OCI-LY1 (cell line): ENCODE results near the gene CALCOCO1.

Experiments used
- H2AFZ ChIP-seq: fragments of 200-600 bp; sonication (generic), shearing (Covaris generic); 2 replicates; pipeline ENCODE4 v1.6.0; 2014; ENCODE audit warnings: antibody characterized with exemption, mild to moderate bottlenecking, low read length
- H3F3A ChIP-seq: fragments of 200-600 bp; sonication (generic), shearing (Covaris generic); 2 replicates; pipeline ENCODE4 v1.6.0; 2014; ENCODE audit warnings: mild to moderate bottlenecking, antibody characterized with exemption, low read length, moderate library complexity; ENCODE audit not compliant: insufficient read depth
- H3K27ac ChIP-seq: fragments of 200-600 bp; sonication (generic); 2 replicates; pipeline ENCODE4 v1.5.1; 2014; ENCODE audit warnings: low read length, mixed run types, mild to moderate bottlenecking, low read depth; ENCODE audit not compliant: poor library complexity, severe bottlenecking
- H3K27me3 ChIP-seq: fragments of 200-600 bp; sonication (generic); 2 replicates; pipeline ENCODE4 v1.6.0; 2014; ENCODE audit warnings: antibody characterized with exemption, mild to moderate bottlenecking, low read length, moderate library complexity; ENCODE audit not compliant: insufficient read depth
- H3K36me3 ChIP-seq: fragments of 200-600 bp; sonication (generic); 2 replicates; pipeline ENCODE4 v1.6.1; 2014; ENCODE audit warnings: mild to moderate bottlenecking, antibody characterized with exemption, low read length, moderate library complexity, mixed read lengths; ENCODE audit not compliant: insufficient read depth
- H3K4me1 ChIP-seq: fragments of 200-600 bp; sonication (generic); 2 replicates; pipeline ENCODE4 v1.5.1; 2014; ENCODE audit warnings: mild to moderate bottlenecking, low read length, moderate library complexity; ENCODE audit not compliant: insufficient read depth, severe bottlenecking
- H3K4me2 ChIP-seq: fragments of 200-600 bp; sonication (generic), shearing (Covaris generic); 2 replicates; pipeline ENCODE4 v1.6.1; 2014; ENCODE audit warnings: low read length
- H3K4me3 ChIP-seq: fragments of 200-600 bp; sonication (generic); 2 replicates; pipeline ENCODE4 v1.5.1; 2014; ENCODE audit warnings: low read length, low read depth, mild to moderate bottlenecking, mixed read lengths; ENCODE audit not compliant: poor library complexity, severe bottlenecking
- H3K79me2 ChIP-seq: fragments of 200-600 bp; shearing (Covaris generic); 2 replicates; pipeline ENCODE4 v1.6.1; 2016; ENCODE audit warnings: mixed run types, low read length, mixed read lengths; ENCODE audit not compliant: insufficient read depth
- H3K9ac ChIP-seq: fragments of 200-600 bp; sonication (generic), shearing (Covaris generic); 2 replicates; pipeline ENCODE4 v1.6.1; 2014; ENCODE audit warnings: mild to moderate bottlenecking, low read length, mixed read lengths
- H3K9me2 ChIP-seq: fragments of 200-600 bp; sonication (generic), shearing (Covaris generic); 2 replicates; pipeline ENCODE4 v1.6.1; 2014; ENCODE audit warnings: low read depth, mild to moderate bottlenecking, low read length, mixed read lengths
- H3K9me3 ChIP-seq: fragments of 200-600 bp; shearing (Covaris generic); 2 replicates; pipeline ENCODE4 v1.6.1; 2014; ENCODE audit warnings: low read length, mixed read lengths
- H4K20me1 ChIP-seq: fragments of 200-600 bp; sonication (generic), shearing (Covaris generic); 2 replicates; pipeline ENCODE4 v1.6.0; 2016; ENCODE audit warnings: mild to moderate bottlenecking, low read length; ENCODE audit not compliant: insufficient read depth
- CTCF ChIP-seq: fragments of 200-600 bp; sonication (generic), shearing (Covaris generic); IDR thresholded peaks from 2 replicates; pipeline ENCODE4 v1.5.1; 2017; ENCODE audit warnings: mild to moderate bottlenecking, antibody characterized with exemption, low read length, moderate library complexity, mixed read lengths
- EZH2 ChIP-seq: fragments of 200-600 bp; sonication (generic), shearing (Covaris generic); IDR thresholded peaks from 2 replicates; pipeline ENCODE4 v1.8.0; 2017; ENCODE audit warnings: borderline replicate concordance, mixed run types, mild to moderate bottlenecking, antibody characterized with exemption, low read length, moderate library complexity, mixed read lengths

Gene CALCOCO1

DNA sequence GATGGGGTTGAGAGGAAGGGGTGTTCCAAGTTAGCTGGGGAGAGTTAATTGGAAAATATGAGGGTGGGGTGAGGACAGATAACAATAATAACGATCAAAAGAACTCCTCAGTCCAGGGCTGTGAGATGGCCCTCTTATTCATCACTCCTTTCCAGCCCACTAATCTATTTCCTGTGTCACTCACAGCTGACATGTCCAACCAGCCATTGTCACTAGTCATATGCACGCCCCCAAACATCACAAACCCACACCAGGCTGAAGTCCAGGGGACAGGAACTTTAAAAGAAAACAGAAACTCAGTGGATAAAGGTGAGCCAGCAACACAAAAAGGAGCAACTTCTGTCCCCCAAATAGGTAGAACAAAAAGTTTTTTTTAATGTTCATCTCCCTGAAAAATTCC lies 911 bp downstream of the CALCOCO1 start:
- Histone ChIP-seq H3K4me1 (peaks cover 21% of the 10 kb centered on the region), H3K9ac (peak overlapping the region; percentile 65), H3K36me3 (no peaks in the 10 kb centered on the region), H3K79me2 (no peaks in the 10 kb centered on the region), H3F3A (no peaks in the 10 kb centered on the region), H3K9me2 (no peaks in the 10 kb centered on the region), H2AFZ (no peak overlapping the region), H3K27me3 (no peaks in the 10 kb centered on the region), H3K9me3 (no peaks in the 10 kb centered on the region), H3K4me2 (peak overlapping the region; percentile 88), H3K27ac (no peak overlapping the region), H4K20me1 (no peaks in the 10 kb centered on the region), H3K4me3 (peak overlapping the region; percentile 82)
- no peak for TF ChIP-seq CTCF
- no peak for TF ChIP-seq EZH2

DNA sequence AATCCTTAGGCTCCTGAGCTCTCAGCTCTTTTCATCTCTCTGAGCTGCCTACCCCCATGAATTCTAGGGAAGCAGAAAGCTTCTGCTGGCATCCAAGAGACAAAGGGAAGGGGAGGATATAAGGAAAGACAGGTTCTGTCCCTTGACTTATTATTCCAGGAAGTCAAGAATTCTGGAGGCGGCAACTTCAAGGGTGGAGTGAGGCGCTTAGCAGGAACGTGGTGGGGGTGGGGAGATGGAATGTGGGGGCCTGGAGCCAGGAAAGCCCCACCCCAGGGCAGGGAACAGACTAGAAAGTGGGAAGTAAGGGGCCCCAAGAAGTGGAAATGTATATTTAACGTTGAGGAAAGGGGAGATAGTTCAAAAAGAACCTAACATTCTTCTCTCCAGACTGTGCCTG lies 1.4 kb downstream of the CALCOCO1 start:
- peaks cover 21% of the 10 kb centered on the region for H3K4me1 ChIP-seq
- H4K20me1 ChIP-seq: no peaks in the 10 kb centered on the region
- peak overlapping the region; percentile 82 for H3K4me3 ChIP-seq
- H3K9ac ChIP-seq: no peak overlapping the region
- no peaks in the 10 kb centered on the region for H3K79me2 ChIP-seq
- no peak overlapping the region for H2AFZ ChIP-seq
- no peak for TF ChIP-seq CTCF
- TF ChIP-seq EZH2: no peak
- H3K27ac ChIP-seq: no peak overlapping the region
- H3F3A ChIP-seq: no peaks in the 10 kb centered on the region
- no peaks in the 10 kb centered on the region for H3K36me3 ChIP-seq
- H3K4me2 ChIP-seq: peak overlapping the region; percentile 88; the same call in 1 of the 2 replicates
- no peaks in the 10 kb centered on the region for H3K27me3 ChIP-seq
- no peaks in the 10 kb centered on the region for H3K9me2 ChIP-seq
- no peaks in the 10 kb centered on the region for H3K9me3 ChIP-seq

- H3K27me3 ChIP-seq: no peaks in the 10 kb centered on the region
- H3K9me3 ChIP-seq: no peaks in the 10 kb centered on the region
- H2AFZ ChIP-seq: no peak overlapping the region
- TF ChIP-seq EZH2 (no peak), CTCF (no peak)
- no peak overlapping the region for H3K4me3 ChIP-seq
- H3K79me2 ChIP-seq: no peaks in the 10 kb centered on the region
- H3K4me1 ChIP-seq: peaks cover 13% of the 10 kb centered on the region
- H3K9me2 ChIP-seq: no peaks in the 10 kb centered on the region
- H3K36me3 ChIP-seq: no peaks in the 10 kb centered on the region
- no peak overlapping the region for H3K4me2 ChIP-seq
- H4K20me1 ChIP-seq: no peaks in the 10 kb centered on the region
- no peaks in the 10 kb centered on the region for H3F3A ChIP-seq
- H3K9ac ChIP-seq: no peak overlapping the region
- no peak overlapping the region for H3K27ac ChIP-seq
These were observed 4.7 kb downstream of the CALCOCO1 start for GRCh38 chr12:53722450-53723041.
